ENCODE results near the gene C5AR1. TPM values are rescaled to one million over a fixed set of nuclear protein-coding genes. Genes with fewer than 3 reads are reported as not detected.

Gene C5AR1
- total RNA-seq, 2 experiments from 2014 or later, result 4.4 to 5.8 TPM

DNA sequence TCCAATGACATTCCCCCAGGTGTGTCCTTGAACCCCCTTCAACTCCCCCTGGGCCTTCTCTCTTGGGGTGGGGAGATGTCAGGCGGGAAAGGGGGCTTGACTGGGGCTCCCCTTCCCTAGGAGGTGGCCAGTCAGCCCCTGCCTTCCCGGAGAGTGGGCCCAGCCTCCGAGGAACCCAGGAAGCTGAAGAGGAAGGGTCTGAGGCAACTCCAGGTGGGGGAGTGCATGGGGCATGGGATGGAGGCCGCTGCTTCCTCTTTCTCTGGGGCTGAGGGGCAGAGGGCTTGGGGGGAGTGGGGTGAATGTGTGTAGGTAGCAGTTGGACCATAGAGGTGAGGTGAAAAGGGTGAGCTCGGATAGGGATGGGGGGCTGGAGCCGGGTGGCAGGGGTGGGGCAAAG, 37.7 kb upstream of the C5AR1 start:
- Mint-ChIP-seq H3K36me3 (ENCODE audit: low read depth) (peaks cover 62% of the 10 kb centered on the region), H3K4me1 (ENCODE audit: low read depth) (peaks cover 28% of the 10 kb centered on the region), H3K27ac (peak overlapping the region; percentile 99), H3K9me3 (no peaks in the 10 kb centered on the region), H3K27me3 (no peaks in the 10 kb centered on the region), H3K4me3 (peak overlapping the region; percentile 93)
- H3K27me3 ChIP-seq (ENCODE audit: control insufficient read depth in 1 of 2, insufficient read depth in 2 of 2, low read length in 2 of 2), result no peaks in the 10 kb centered on the region
- no peak overlapping the region for H3K4me3 ChIP-seq (ENCODE audit: low read length)
- DNase-seq, result peak in 1 of 14 experiments; percentile 42
- CTCF ChIA-PET, result interaction anchor here (1.0 kb wide), 1 partner anchor 77 kb away, joined by 3 read pairs; the partner anchor contains the start of gene DHX34
- no peak overlapping the region for H3K27ac ChIP-seq (ENCODE audit: low read depth in 1 of 2, low read length in 2 of 2)
- POLR2A ChIA-PET, result interaction anchor here (0.8 kb wide), 1 partner anchor 15 kb away, joined by 3 read pairs; the partner anchor contains the start of gene CCDC9
- peaks cover 24% of the 10 kb centered on the region for H3K4me1 ChIP-seq (ENCODE audit: insufficient read depth, low read length)
- intact Hi-C loops (cut with DNase I, micrococcal nuclease), result loop anchor here in 1 of 2 experiments (5.0 to 10.0 kb wide), 3 partner anchors 333 to 667 kb away; partner anchors contain the start of genes BICRA and CALM3
- no peaks in the 10 kb centered on the region for H3K9me3 ChIP-seq (ENCODE audit: control insufficient read depth in 1 of 2, insufficient read depth in 1 of 2, low read length in 2 of 2)
- H3K36me3 ChIP-seq (ENCODE audit: insufficient read depth, low read length), result peaks cover 33% of the 10 kb centered on the region
- TF ChIP-seq, protein P1, sequence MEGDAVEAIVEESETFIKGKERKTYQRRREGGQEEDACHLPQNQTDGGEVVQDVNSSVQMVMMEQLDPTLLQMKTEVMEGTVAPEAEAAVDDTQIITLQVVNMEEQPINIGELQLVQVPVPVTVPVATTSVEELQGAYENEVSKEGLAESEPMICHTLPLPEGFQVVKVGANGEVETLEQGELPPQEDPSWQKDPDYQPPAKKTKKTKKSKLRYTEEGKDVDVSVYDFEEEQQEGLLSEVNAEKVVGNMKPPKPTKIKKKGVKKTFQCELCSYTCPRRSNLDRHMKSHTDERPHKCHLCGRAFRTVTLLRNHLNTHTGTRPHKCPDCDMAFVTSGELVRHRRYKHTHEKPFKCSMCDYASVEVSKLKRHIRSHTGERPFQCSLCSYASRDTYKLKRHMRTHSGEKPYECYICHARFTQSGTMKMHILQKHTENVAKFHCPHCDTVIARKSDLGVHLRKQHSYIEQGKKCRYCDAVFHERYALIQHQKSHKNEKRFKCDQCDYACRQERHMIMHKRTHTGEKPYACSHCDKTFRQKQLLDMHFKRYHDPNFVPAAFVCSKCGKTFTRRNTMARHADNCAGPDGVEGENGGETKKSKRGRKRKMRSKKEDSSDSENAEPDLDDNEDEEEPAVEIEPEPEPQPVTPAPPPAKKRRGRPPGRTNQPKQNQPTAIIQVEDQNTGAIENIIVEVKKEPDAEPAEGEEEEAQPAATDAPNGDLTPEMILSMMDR (IDR thresholded peaks at IDR 0.05), result no peak
- no peak for ATAC-seq (ENCODE audit: poor library complexity)

DNA sequence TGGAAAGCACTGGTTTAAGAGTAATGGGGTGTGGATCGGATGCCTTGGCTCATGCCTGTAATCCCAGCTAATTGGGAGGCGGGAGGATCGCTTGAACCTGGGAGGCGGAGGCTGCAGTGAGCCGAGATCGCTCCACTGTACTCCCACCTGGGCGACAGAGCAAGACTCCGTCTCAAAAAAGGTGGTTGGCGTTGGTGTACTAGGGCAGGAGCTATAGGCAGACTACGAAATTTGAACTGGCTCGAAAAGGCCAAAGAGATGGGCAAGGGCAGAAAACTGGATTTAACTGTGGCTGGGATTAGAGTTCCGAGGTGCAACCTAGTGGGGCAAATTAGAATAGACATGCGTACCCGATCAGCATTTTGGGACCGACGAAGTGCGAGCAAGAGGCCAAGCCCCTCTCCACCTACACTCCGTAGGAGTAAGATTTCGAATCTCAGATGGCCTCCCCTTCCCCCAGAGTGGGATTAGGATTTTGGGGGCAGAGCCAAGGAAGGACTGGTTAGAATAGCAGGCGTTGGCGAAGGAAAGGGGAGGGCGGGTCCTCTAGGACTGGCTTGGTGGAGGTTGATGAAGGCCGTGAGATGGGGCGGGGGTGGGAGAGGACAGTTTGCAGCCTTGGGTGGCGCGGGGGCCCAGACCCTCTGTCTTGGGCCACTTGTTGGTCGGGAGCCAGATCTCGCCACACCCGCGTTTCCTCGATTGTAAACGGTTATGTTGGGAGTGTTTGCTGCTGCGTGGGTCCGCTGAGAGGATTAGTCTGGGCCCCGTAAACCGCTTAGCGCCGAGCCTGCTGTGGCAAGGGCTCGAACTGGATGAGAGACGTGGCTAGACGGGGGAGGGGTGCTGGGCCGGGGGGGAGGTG, 37.0 kb upstream of the C5AR1 start:
- Histone ChIP-seq H3K27me3 (ENCODE audit: control insufficient read depth in 1 of 2, insufficient read depth in 2 of 2, low read length in 2 of 2) (no peaks in the 10 kb centered on the region), H3K9me3 (ENCODE audit: control insufficient read depth in 1 of 2, insufficient read depth in 1 of 2, low read length in 2 of 2) (no peaks in the 10 kb centered on the region), H3K36me3 (ENCODE audit: insufficient read depth, low read length) (peaks cover 28% of the 10 kb centered on the region), H3K4me3 (ENCODE audit: low read length) (peak overlapping the region; percentile 100), H3K4me1 (ENCODE audit: insufficient read depth, low read length) (peaks cover 24% of the 10 kb centered on the region), H3K27ac (ENCODE audit: low read depth in 1 of 2, low read length in 2 of 2) (peak overlapping the region; percentile 40 to 92)
- intact Hi-C loops (cut with DNase I, micrococcal nuclease), result loop anchor here in 1 of 2 experiments (1.0 to 10.0 kb wide), 4 partner anchors 15 to 668 kb away; partner anchors contain the start of genes BICRA and CALM3
- CTCF ChIA-PET, result no interaction called here
- ATAC-seq (ENCODE audit: poor library complexity) (no peak), DNase-seq (peak in 3 of 14 experiments; percentile 40 to 73 (median 56))
- Mint-ChIP-seq H3K9me3 (no peaks in the 10 kb centered on the region), H3K4me3 (peak overlapping the region; percentile 93), H3K27ac (peak overlapping the region; percentile 99), H3K4me1 (ENCODE audit: low read depth) (peaks cover 28% of the 10 kb centered on the region), H3K27me3 (no peaks in the 10 kb centered on the region), H3K36me3 (ENCODE audit: low read depth) (peaks cover 58% of the 10 kb centered on the region)
- POLR2A ChIA-PET, result interaction anchor here (0.8 to 2.9 kb wide), 2 partner anchors 16 to 46 kb away, joined by 3 to 32 read pairs; partner anchors contain the start of gene CCDC9
- TF ChIP-seq, protein P1 (IDR thresholded peaks at IDR 0.05), result no peak

DNA sequence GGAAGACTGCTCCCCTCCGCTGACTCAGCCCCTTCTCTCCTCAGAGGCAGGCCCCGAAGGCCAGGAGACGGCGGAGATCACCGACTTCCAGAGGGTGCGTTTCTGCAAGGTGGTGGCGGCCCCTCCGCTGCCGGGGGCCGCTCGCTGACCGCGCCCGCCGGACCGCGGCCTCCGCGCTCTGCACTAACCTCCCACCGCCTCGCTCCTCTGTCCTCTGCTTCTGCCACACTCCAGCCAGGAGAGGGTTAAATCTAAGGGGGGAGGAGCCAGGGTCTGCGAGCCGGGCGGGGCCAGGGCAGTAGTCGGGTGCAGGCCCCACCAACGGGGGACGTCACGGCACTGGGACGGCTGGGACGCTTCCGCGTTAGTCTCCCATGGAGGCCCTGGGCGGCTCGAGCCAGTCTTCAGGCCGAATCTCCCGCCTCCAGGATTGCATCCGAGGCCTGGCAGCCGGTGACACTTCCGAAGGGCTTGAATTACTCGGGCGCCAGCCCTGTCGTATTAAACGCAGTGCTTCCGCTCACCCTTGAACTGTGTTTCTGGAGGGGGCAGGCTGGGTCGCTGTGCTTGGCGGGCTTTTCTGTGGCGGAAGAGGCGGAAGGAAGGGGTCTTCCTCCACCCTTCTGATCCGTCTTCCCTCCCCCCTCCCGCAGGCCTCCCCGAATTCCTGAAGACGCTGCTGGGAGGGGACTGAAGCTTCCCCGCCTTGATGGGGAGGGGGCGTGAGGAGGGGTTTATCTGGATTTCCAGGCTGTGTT, 36.2 kb upstream of the C5AR1 start:
- H3K36me3 Mint-ChIP-seq (ENCODE audit: low read depth), result peaks cover 52% of the 10 kb centered on the region
- CTCF ChIA-PET, result interaction anchor here (0.6 to 1.2 kb wide), 3 partner anchors 11 to 27 kb away, joined by 3 read pairs; no protein-coding TSS in a partner anchor
- no peaks in the 10 kb centered on the region for H3K27me3 Mint-ChIP-seq

More for the DNA sequence above, 36.2 kb upstream of the C5AR1 start:
- Histone ChIP-seq H3K9me3 (ENCODE audit: control insufficient read depth in 1 of 2, insufficient read depth in 1 of 2, low read length in 2 of 2) (no peaks in the 10 kb centered on the region), H3K36me3 (ENCODE audit: insufficient read depth, low read length) (peaks cover 25% of the 10 kb centered on the region), H3K27ac (ENCODE audit: low read depth in 1 of 2, low read length in 2 of 2) (peak overlapping the region; percentile 92 to 99), H3K4me3 (ENCODE audit: low read length) (peak overlapping the region; percentile 100), H3K4me1 (ENCODE audit: insufficient read depth, low read length) (peaks cover 24% of the 10 kb centered on the region), H3K27me3 (ENCODE audit: control insufficient read depth in 1 of 2, insufficient read depth in 2 of 2, low read length in 2 of 2) (no peaks in the 10 kb centered on the region)
- DNase-seq (peak; percentile 82 to 95 (median 88)), ATAC-seq (ENCODE audit: poor library complexity) (peak; percentile 63)
- Mint-ChIP-seq H3K27ac (peak overlapping the region; percentile 99), H3K4me1 (ENCODE audit: low read depth) (peaks cover 28% of the 10 kb centered on the region), H3K4me3 (peak overlapping the region; percentile 100), H3K9me3 (no peaks in the 10 kb centered on the region)
- intact Hi-C loops (cut with DNase I, micrococcal nuclease), result loop anchor here (1.0 to 10.0 kb wide), 7 partner anchors 16 to 669 kb away; partner anchors contain the start of genes BICRA (in 1 of the 2), CALM3 (in 1 of the 2), CCDC9 (in 1 of the 2) and DHX34 (in 1 of the 2)
- TF ChIP-seq, protein P1 (IDR thresholded peaks at IDR 0.05), result no peak
- POLR2A ChIA-PET, result interaction anchor here (0.7 to 3.1 kb wide), 19 partner anchors 14 to 1720 kb away, joined by 3 to 124 read pairs (median 7); partner anchors contain the start of genes CCDC9, DHX34, GYS1 and KPTN
